Right atrium auricular region (tissue), 2 donors: Measurements from ENCODE around the gene CLIP1. TPM values are rescaled to one million over a fixed set of nuclear protein-coding genes. Genes with fewer than 3 reads are reported as not detected.
A peak's percentile ranks its signal among the peaks of the same experiment; 100 is the strongest.
"Not testable (repeated sequence)": the region's sequence is repeated elsewhere in the genome, so short reads cannot be mapped to it uniquely, and the experiment has no call there.

Experiments used
- DNase-seq: peaks from one replicate; pipeline ENCODE4 v3.0.0-alpha.2; 2019; ENCODE audit warnings: low spot score
- H3K27ac ChIP-seq, 2 donors: fragments of 200-600 bp; sonication (generic); 1 replicate in 1 of 2; 2 replicates in 1 of 2; pipeline ENCODE4 v1.5.1; 2016 to 2019
- H3K27me3 ChIP-seq, 2 donors: fragments of 200-600 bp; sonication (generic); one replicate each; pipeline versions ENCODE4 v1.5.1 to v1.6.0; 2017 to 2019
- H3K36me3 ChIP-seq: fragments of 200-600 bp; sonication (generic); one replicate; pipeline ENCODE4 v1.5.1; 2016
- H3K4me1 ChIP-seq, 2 donors: fragments of 200-600 bp; sonication (generic); one replicate each; pipeline versions ENCODE4 v1.5.1 to v1.6.0; 2017 to 2019
- H3K4me3 ChIP-seq, 2 donors: fragments of 200-600 bp; sonication (generic); 1 replicate in 1 of 2; 2 replicates in 1 of 2; pipeline ENCODE4 v1.5.1; 2017 to 2019; ENCODE audit warnings: mild to moderate bottlenecking in 1 of 2, moderate library complexity in 1 of 2
- H3K9me3 ChIP-seq, 2 donors: fragments of 200-600 bp; sonication (generic); one replicate each; pipeline ENCODE4 v1.5.1; 2019
- total RNA-seq, 2 donors: library from RNA; depleted of rRNA; stranded (reverse); fragments of >200 nt; gene quantifications; one replicate each; pipeline ENCODE4 v1.1.0, GENCODE V29; 2016
- TF ChIP-seq, protein P1 (sequence below), 2 donors: fragments of 200-600 bp; sonication (generic); IDR thresholded peaks; one replicate each; pipeline ENCODE4 v1.5.1; 2019; ENCODE audit warnings: antibody characterized with exemption in 2 of 2

Gene CLIP1
- total RNA-seq, 2 donors from 2014 or later = 91.5 to 153 TPM

GRCh38 chr12:122421187-122421820, 1.2 kb downstream of the CLIP1 start:
- Histone ChIP-seq H3K9me3 (no peaks in the 10 kb centered on the region), H3K36me3 (no peaks in the 10 kb centered on the region), H3K4me3 (peak overlapping the region; percentile 83 to 95), H3K4me1 (peaks cover 0 to 26% of the 10 kb centered on the region in 2 donors), H3K27me3 (no peaks in the 10 kb centered on the region), H3K27ac (peak overlapping the region; percentile 98)
- peak; percentile 74 for DNase-seq
- TF ChIP-seq, protein P1, sequence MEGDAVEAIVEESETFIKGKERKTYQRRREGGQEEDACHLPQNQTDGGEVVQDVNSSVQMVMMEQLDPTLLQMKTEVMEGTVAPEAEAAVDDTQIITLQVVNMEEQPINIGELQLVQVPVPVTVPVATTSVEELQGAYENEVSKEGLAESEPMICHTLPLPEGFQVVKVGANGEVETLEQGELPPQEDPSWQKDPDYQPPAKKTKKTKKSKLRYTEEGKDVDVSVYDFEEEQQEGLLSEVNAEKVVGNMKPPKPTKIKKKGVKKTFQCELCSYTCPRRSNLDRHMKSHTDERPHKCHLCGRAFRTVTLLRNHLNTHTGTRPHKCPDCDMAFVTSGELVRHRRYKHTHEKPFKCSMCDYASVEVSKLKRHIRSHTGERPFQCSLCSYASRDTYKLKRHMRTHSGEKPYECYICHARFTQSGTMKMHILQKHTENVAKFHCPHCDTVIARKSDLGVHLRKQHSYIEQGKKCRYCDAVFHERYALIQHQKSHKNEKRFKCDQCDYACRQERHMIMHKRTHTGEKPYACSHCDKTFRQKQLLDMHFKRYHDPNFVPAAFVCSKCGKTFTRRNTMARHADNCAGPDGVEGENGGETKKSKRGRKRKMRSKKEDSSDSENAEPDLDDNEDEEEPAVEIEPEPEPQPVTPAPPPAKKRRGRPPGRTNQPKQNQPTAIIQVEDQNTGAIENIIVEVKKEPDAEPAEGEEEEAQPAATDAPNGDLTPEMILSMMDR (IDR thresholded peaks at IDR 0.05) = no peak

GRCh38 chr12:122420471-122421162, 1.9 kb downstream of the CLIP1 start:
- no peak for DNase-seq
- H3K4me1 ChIP-seq = peaks cover 0 to 31% of the 10 kb centered on the region in 2 donors
- no peaks in the 10 kb centered on the region for H3K36me3 ChIP-seq
- no peaks in the 10 kb centered on the region for H3K27me3 ChIP-seq
- TF ChIP-seq, protein P1 (IDR thresholded peaks at IDR 0.05) = no peak
- peak overlapping the region; percentile 98 for H3K27ac ChIP-seq
- H3K4me3 ChIP-seq = peak overlapping the region; percentile 83 to 95
- H3K9me3 ChIP-seq = no peaks in the 10 kb centered on the region

GRCh38 chr12:122419094-122419493, 3.4 kb downstream of the CLIP1 start:
- H3K9me3 ChIP-seq, H3K27me3 ChIP-seq, H3K27ac ChIP-seq, H3K36me3 ChIP-seq, H3K4me3 ChIP-seq, DNase-seq: not testable (repeated sequence)
- peaks cover 0 to 32% of the 10 kb centered on the region in 2 donors for H3K4me1 ChIP-seq

DNA sequence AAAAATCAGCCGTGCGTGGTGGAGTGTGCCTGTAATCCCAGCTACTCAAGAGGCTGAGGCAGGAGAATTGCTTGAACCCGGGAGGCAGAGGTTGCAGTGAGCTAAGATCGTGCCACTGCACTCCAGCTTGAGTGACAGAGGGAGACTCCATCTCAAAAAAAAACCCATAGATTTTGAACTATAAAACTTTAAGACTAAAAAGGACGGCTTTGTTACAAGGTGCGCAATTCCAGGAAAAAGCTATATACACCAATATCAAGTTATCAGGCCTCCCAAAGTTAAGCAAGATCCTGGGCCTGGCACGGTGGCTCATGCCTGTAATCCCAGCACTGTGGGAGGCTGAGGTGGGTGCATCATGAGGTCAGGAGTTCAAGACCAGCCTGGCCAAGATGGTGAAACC, 6.8 kb downstream of the CLIP1 start:
- H3K4me1 ChIP-seq = peaks cover 0 to 34% of the 10 kb centered on the region in 2 donors
- not testable (repeated sequence) for DNase-seq, H3K27ac ChIP-seq, H3K4me3 ChIP-seq, H3K27me3 ChIP-seq, H3K36me3 ChIP-seq, H3K9me3 ChIP-seq

DNA sequence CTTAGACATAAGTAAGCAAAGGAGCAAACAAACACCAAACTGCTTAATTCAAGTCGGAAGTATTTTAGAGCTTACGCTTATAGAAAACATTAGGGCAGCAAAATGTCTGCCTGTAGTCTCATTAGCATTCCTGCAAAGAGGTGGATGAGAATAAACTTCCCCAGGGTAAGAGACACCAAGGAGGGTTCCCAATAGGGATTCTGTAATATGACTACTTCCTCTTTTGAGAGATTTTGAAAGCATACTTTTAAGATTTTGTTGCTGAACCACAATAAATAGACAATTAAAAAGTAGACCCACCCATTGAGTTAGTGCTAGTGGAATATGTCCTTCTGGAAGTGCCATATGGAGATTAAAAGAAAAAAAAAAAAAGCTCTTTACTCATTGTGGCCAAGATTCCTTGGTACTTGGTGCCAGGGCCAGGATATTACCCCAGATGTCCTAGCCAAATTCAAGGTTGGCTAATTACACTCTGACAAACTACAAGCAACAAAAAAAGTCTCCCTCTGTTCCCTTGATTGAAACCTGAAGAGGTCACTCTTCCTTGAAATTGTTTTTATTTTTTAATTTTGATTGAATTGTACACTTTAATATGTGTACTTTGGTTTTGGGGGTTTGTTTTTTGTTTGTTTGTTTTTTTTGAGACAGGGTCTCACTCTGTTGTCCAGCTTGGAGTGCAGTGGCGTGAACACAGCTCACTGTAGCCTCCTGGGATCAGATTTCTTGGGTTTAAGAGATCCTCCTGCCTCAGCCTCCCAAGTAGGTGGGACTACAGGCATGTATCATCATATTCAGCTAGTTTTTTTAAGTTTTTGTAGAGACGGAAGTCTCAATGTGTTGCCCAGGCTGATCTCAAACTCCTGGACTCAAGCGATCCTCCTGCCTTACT, 8.7 kb downstream of the CLIP1 start:
- DNase-seq = no peak
- H3K27me3 ChIP-seq = no peaks in the 10 kb centered on the region
- H3K4me1 ChIP-seq = peaks cover 0 to 26% of the 10 kb centered on the region in 2 donors
- peak overlapping the region; percentile 14 to 20 for H3K27ac ChIP-seq
- TF ChIP-seq, protein P1 (IDR thresholded peaks at IDR 0.05) = no peak
- H3K36me3 ChIP-seq = no peaks in the 10 kb centered on the region
- no peak overlapping the region for H3K4me3 ChIP-seq
- H3K9me3 ChIP-seq = no peaks in the 10 kb centered on the region

DNA sequence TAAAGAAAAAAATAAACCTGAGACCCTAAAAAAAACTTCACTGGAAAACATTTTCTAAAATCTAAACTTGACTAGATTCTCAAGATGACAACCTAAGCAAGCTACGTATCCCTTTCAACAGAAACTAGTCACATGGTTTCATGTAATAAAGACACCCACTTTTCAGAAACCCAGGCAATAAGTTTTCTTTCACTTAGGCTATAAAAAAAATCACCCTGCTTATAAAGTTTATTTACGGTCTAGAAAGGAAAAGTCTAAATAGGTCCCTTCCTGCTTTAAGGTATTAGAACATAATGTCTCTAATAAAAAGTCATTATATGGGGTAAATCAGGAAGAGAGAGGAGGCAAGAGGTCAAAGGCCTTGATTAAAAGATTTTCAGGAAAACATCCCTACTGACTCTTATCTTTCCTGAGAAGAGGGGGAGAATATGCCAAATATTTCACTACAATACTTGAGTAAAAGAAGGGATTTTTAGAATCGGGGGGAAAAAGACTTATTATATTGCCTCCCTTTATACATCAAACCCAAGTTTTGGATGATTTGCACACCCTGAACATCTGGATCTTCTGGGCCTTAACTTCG, 9.5 kb downstream of the CLIP1 start:
- Histone ChIP-seq H3K27ac (peak overlapping the region; percentile 14 to 20), H3K4me3 (no peak overlapping the region), H3K9me3 (no peaks in the 10 kb centered on the region), H3K4me1 (peaks cover 0 to 26% of the 10 kb centered on the region in 2 donors), H3K36me3 (no peaks in the 10 kb centered on the region), H3K27me3 (no peaks in the 10 kb centered on the region)
- no peak for DNase-seq
- TF ChIP-seq, protein P1 (IDR thresholded peaks at IDR 0.05) = no peak
